OCI-LY3 (cell line): Measurements from ENCODE around the gene LRRN2.

Experiments
- EZH2phosphoT487 ChIP-seq: fragments of 200-600 bp; shearing (Covaris generic); IDR thresholded peaks from 2 replicates; pipeline ENCODE4 v1.6.1; 2018; ENCODE audit warnings: antibody characterized with exemption, mixed run types, low read depth
- TF ChIP-seq, protein P1 (sequence below): fragments of 200-600, 300-600 bp; sonication (generic); IDR thresholded peaks from 2 replicates; pipeline ENCODE4 v1.5.1; 2014; ENCODE audit warnings: antibody characterized with exemption, low read length, low read depth

- TF ChIP-seq EZH2phosphoT487, result no peak
- TF ChIP-seq, protein P1, sequence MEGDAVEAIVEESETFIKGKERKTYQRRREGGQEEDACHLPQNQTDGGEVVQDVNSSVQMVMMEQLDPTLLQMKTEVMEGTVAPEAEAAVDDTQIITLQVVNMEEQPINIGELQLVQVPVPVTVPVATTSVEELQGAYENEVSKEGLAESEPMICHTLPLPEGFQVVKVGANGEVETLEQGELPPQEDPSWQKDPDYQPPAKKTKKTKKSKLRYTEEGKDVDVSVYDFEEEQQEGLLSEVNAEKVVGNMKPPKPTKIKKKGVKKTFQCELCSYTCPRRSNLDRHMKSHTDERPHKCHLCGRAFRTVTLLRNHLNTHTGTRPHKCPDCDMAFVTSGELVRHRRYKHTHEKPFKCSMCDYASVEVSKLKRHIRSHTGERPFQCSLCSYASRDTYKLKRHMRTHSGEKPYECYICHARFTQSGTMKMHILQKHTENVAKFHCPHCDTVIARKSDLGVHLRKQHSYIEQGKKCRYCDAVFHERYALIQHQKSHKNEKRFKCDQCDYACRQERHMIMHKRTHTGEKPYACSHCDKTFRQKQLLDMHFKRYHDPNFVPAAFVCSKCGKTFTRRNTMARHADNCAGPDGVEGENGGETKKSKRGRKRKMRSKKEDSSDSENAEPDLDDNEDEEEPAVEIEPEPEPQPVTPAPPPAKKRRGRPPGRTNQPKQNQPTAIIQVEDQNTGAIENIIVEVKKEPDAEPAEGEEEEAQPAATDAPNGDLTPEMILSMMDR, result no peak
Observed at GRCh38 chr1:204713541-204713940, 28.0 kb upstream of the LRRN2 start.
